Measurements from ENCODE around the gene AP5B1. TPM values are rescaled to one million over a fixed set of nuclear protein-coding genes. Genes with fewer than 3 reads are reported as not detected.

Gene AP5B1
- total RNA-seq, 2 experiments from 2014 or later = 25.0 to 25.8 TPM

DNA sequence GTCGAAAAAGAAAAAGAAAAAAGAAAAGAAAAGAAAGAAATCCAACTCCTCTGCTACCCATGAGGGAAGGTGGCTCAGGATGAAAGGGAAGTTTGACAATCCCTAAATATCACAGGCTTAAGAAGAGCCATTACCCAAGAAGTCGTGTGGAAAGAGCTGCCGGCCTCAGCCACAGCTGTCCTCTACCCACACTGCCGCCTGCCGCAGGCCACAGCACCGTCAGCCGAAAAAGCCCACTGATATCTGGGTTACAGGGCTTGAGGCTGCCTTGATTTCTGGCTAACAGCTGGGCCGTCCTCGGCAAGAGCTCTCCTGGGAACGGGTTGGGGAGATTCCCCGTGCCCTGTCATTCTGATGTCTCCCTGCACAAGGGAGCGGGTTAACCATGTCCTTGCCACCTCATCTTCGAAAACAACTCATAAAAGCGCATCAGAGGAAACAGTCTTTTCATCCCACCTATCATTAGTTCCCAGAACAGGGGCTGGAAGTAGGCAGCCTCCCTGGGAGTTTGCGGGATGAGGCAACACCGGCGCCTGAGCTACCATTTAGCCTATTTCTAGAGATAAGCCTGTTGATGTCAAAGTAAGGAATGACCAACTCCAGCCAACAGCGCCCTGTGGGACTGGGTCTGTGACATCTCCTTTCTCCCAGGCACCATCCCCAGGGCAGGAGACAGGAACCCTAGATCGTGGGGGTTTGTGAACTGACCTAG lies 31.1 kb upstream of the AP5B1 start:
- peaks cover 32% of the 10 kb centered on the region for H3K27me3 Mint-ChIP-seq
- H3K4me3 Mint-ChIP-seq = no peak overlapping the region
- no peaks in the 10 kb centered on the region for H3K9me3 Mint-ChIP-seq (ENCODE audit: low read depth)
- CTCF ChIA-PET = interaction anchor here (1.1 to 3.2 kb wide), 3 partner anchors 32 to 106 kb away, joined by 3 to 18 read pairs (median 3); partner anchors contain the start of gene AP5B1
- DNase-seq = no peak
- H3K4me1 Mint-ChIP-seq = peaks cover 4% of the 10 kb centered on the region
- H3K36me3 Mint-ChIP-seq = peaks cover 2% of the 10 kb centered on the region
- no peak overlapping the region for H3K27ac Mint-ChIP-seq
- ATAC-seq = no peak

DNA sequence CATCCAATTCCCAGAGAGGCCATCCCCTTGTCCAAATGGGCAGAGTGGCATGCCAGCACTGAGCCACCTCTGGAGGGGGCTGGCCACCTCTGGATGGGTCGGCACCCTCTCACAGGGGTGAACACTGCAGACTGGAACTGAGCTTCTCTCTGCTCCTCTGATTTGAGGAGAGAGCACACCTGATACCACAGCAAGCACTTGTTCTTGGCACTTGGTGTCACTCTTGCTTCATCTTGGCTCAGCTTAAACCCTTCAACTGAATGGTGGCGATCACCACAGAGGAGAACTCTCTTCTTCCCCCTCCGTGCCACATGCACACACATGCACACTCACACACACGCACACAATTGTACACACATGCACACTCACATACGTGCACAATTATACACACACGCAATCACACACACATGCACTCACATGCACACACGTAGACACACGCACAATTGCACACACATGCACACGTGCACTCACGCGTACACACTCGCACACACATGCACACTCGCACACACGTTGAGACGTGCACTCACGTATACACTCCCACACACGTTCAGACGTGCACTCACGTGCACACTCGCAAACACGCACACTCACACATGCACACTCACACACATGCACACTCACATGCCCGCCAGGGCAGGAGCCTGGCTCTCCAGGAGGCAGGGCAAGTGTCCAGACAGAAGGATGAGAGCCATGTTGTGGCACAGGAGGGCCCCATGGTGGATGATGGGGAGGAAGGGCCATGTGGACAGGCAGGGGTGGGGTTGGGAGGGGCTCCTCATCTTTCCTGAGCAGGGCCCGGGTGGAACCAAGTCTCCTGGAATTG lies 29.5 kb upstream of the AP5B1 start:
- no peaks in the 10 kb centered on the region for H3K4me1 Mint-ChIP-seq
- CTCF ChIA-PET = interaction anchor here (0.7 to 1.5 kb wide), 5 partner anchors 9 to 71 kb away, joined by 3 to 5 read pairs (median 3); partner anchors contain the start of genes MUS81 and SNX32
- no peak overlapping the region for H3K4me3 Mint-ChIP-seq
- peaks cover 32% of the 10 kb centered on the region for H3K27me3 Mint-ChIP-seq
- H3K9me3 Mint-ChIP-seq (ENCODE audit: low read depth) = no peaks in the 10 kb centered on the region
- DNase-seq (no peak), ATAC-seq (peak; percentile 58)
- H3K36me3 Mint-ChIP-seq = no peaks in the 10 kb centered on the region
- H3K27ac Mint-ChIP-seq = no peak overlapping the region

DNA sequence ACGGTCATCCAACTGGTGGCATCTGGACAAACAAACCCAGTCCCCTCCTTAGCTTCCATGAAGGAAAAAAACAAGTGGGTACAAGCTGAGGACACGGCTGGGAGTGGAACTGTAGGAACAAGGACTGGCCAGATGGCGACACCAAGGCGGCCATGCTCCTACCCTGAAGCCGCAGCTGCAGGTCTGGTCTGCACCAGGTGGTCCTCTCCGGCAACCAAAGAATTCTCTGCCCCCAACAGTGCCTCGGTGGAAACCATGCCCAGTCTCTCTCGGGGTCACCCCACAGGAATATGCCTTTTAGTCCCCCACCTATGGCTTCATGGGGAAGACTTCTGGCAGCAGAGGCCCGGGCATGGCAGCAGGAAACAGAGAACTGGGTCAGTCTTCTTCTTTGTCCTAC lies 28.7 kb upstream of the AP5B1 start:
- H3K4me1 Mint-ChIP-seq = no peaks in the 10 kb centered on the region
- ATAC-seq (no peak), DNase-seq (no peak)
- H3K4me3 Mint-ChIP-seq = no peak overlapping the region
- H3K27ac Mint-ChIP-seq = no peak overlapping the region
- H3K27me3 Mint-ChIP-seq = peaks cover 32% of the 10 kb centered on the region
- H3K9me3 Mint-ChIP-seq (ENCODE audit: low read depth) = no peaks in the 10 kb centered on the region
- no peaks in the 10 kb centered on the region for H3K36me3 Mint-ChIP-seq
- CTCF ChIA-PET = interaction anchor here (0.5 to 5.5 kb wide), 8 partner anchors 10 to 1413 kb away, joined by 3 to 31 read pairs (median 3); partner anchors contain the start of genes AP5B1, MUS81 and SNX32

DNA sequence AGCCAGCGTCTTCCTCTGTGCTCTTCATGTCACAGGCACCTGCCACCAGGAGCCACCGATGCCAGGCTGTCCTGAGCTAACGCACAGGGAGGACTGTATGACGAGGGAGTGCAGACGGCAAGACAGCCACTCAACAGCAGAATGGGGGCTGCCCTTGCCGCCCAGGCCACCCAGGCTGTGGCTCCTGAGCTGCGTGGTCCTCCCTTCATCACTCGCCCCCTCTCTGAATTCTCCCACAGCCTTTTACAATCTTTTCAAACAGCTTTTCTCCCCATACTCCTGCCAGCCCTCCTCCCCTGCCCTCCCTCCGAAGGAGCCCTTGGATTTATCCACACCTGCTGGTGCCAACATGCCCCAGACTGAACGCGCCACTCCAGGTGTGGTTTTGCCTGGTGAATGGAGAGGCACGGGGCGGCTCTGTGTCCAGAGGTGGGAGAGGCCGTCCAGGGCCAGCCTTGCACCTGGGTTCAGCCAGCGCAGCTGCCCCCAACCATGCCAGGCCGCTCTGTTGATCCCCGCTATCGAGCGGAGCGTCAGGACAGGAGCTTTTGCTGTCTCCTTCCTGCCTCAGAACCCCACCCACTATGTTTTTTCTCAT lies 28.1 kb upstream of the AP5B1 start:
- no peak for ATAC-seq
- no peak for DNase-seq
- Mint-ChIP-seq H3K36me3 (no peaks in the 10 kb centered on the region), H3K4me1 (no peaks in the 10 kb centered on the region), H3K9me3 (ENCODE audit: low read depth) (no peaks in the 10 kb centered on the region), H3K4me3 (no peak overlapping the region), H3K27ac (no peak overlapping the region), H3K27me3 (peaks cover 34% of the 10 kb centered on the region)
- CTCF ChIA-PET = interaction anchor here (0.5 to 5.5 kb wide), 4 partner anchors 29 to 1414 kb away, joined by 3 to 31 read pairs (median 4); partner anchors contain the start of genes AP5B1 and MUS81

DNA sequence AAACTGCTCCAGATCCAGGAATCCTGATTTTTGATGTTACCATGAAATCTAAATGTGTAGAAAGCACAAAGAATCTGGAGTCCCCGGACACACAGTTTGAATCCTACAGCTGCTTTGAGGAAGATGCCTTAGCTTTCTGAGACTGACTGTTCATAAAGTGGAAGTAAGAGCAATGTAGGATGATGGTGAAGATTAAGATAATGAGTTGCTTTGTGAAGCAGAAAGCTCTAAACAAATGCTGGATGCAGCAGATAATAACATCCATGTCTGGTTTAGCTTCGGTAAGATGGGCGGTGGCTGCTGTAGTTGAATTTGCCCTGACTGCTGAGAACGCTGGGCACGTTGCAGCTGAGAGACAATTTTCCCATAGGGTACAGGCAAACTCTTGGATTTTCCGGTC lies 26.2 kb upstream of the AP5B1 start:
- no peak for DNase-seq
- Mint-ChIP-seq H3K27me3 (peaks cover 43% of the 10 kb centered on the region), H3K9me3 (ENCODE audit: low read depth) (no peaks in the 10 kb centered on the region), H3K36me3 (no peaks in the 10 kb centered on the region), H3K4me1 (no peaks in the 10 kb centered on the region), H3K27ac (no peak overlapping the region), H3K4me3 (no peak overlapping the region)
- ATAC-seq = no peak
- CTCF ChIA-PET = interaction anchor here (0.7 to 5.5 kb wide), 8 partner anchors 9 to 238 kb away, joined by 3 to 31 read pairs (median 4); partner anchors contain the start of genes AP5B1 and RNASEH2C

DNA sequence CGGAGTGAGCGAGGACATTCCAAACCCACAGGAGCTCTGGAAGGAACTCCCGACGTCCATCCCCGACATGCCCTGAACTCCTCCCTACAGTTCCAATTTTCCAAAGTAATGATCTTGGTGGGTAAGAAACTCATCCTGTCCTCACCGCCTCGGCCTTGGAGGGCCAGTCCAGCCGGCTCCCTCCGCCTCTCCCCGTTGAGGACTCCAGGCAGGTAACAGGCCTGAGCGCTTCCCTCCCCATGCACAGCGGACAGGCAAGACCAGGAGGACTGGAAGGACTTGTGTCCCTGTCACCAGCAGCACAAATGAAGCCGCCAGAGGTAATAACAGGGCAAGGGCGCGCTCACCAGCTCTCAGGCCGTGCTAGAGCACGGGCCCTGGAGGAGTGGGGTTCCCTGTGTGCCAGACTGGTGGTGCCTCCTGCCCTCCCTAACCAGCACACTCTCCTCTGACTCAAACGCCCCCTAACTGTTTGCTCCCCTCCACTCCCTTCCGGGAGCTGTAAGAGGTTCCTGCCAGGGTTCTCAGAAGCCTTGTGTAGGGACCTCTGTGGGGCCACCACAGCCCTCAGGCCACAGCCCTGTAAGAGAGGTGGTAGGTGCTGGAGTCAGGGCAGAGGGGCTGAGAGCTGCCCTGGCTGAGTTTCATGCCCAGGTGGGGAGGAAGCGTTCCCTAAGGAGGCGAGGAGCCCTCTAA lies 23.2 kb upstream of the AP5B1 start:
- ATAC-seq = peak; percentile 39
- H3K27me3 Mint-ChIP-seq = peaks cover 42% of the 10 kb centered on the region

DNA sequence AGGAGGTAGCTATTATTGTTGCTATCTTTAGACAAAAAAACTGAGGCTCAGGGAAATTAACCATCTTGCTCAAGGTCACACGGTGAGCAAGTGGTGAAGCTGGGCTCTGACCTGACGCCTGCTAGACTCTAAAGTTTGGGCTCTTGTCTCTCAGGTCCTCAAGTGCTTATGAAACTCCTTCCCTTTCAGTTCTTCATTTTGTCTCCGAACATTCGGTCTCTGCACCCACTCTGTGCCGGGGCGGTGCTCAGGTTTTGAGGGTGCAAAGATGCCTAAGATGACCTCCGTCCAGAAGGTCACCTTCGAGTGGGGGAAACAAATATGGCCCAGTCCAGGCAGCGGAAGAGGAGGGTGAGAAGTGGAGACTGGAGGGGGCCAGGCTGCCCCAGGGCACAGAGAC lies 22.1 kb upstream of the AP5B1 start:
- ATAC-seq (no peak), DNase-seq (no peak)
- Mint-ChIP-seq H3K27me3 (peaks cover 40% of the 10 kb centered on the region), H3K36me3 (no peaks in the 10 kb centered on the region), H3K9me3 (ENCODE audit: low read depth) (no peaks in the 10 kb centered on the region), H3K4me1 (peaks cover 6% of the 10 kb centered on the region), H3K27ac (no peak overlapping the region), H3K4me3 (no peak overlapping the region)
- CTCF ChIA-PET = interaction anchor here (1.8 to 7.3 kb wide), 2 partner anchors 18 to 25 kb away, joined by 3 to 51 read pairs; partner anchors contain the start of gene AP5B1

More for the DNA sequence above, 23.2 kb upstream of the AP5B1 start:
- no peak for DNase-seq
- no peaks in the 10 kb centered on the region for H3K9me3 Mint-ChIP-seq (ENCODE audit: low read depth)
- no peaks in the 10 kb centered on the region for H3K36me3 Mint-ChIP-seq
- CTCF ChIA-PET = interaction anchor here (1.2 to 7.3 kb wide), 5 partner anchors 13 to 34 kb away, joined by 3 to 51 read pairs (median 6); partner anchors contain the start of gene AP5B1
- no peak overlapping the region for H3K27ac Mint-ChIP-seq
- H3K4me3 Mint-ChIP-seq = no peak overlapping the region
- H3K4me1 Mint-ChIP-seq = peaks cover 2% of the 10 kb centered on the region

DNA sequence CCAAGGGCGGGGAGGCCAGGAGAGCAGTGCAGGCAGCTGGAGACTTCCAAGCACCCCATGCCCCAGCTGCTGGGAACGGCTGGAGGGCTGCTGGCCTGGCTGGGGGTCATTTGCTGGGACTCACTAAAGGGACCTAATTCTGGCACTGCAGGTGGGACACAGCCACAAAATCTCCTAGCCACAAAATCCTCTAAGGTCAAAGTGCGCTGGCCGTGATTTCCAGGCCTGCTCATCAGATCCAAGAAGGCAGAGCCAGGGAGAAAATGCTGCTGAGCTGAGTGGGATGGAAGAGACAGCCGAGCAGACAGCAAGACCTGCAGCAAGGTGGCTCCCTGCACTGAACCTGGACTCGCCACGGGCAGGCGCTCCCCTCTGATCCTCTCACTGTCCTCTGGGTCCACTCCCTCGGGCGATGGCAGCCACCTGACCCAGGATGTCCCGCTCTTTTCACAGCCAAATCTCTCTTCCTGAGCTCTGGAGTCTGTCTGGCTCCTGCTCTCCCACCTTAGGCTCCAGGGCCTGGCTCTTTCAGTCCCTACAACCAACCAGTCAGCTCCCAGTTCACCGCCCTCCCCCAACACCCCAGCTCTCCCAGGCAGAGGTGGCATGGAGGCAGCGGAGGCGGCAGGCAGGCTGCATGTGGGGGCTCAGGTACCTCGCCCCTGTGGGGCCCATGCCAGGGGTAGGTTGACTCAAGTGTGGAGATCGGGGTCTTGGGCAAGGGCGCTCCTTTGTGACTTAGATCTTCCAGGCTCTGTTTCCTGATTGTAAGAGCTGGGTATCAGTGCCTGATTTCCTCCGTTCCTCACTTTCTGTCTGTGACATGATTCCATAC lies 20.6 kb upstream of the AP5B1 start:
- ATAC-seq (no peak), DNase-seq (no peak)
- Mint-ChIP-seq H3K27ac (no peak overlapping the region), H3K36me3 (no peaks in the 10 kb centered on the region), H3K27me3 (peaks cover 39% of the 10 kb centered on the region), H3K9me3 (ENCODE audit: low read depth) (no peaks in the 10 kb centered on the region), H3K4me3 (no peak overlapping the region), H3K4me1 (peaks cover 6% of the 10 kb centered on the region)
- CTCF ChIA-PET = interaction anchor here (1.2 to 7.3 kb wide), 4 partner anchors 16 to 31 kb away, joined by 3 to 51 read pairs (median 5); partner anchors contain the start of gene AP5B1

DNA sequence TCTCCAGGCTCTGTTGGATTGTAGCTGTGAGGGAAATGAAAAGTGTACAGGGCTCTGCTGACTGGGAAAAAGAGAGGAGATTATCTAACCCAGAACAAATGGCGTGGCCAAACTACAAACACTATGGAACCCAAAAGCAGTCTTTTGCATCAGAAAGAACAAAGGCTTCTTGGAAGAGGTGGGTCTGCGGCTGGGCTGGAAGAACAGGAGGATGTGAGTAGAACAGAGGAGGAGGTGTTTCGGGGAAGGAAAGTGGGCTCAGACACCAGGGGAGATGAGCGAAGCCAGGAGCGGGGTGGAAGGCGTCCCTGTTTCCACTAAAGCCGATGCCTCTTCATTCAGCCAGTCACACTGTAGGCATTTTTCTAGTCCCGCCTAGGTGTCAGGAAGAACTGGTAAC lies 18.1 kb upstream of the AP5B1 start:
- Mint-ChIP-seq H3K27ac (no peak overlapping the region), H3K27me3 (peaks cover 38% of the 10 kb centered on the region), H3K4me1 (peaks cover 12% of the 10 kb centered on the region), H3K9me3 (ENCODE audit: low read depth) (no peaks in the 10 kb centered on the region), H3K36me3 (no peaks in the 10 kb centered on the region), H3K4me3 (no peak overlapping the region)
- ATAC-seq (no peak), DNase-seq (no peak)
- CTCF ChIA-PET = interaction anchor here (0.9 to 7.3 kb wide), 3 partner anchors 15 to 28 kb away, joined by 3 to 51 read pairs (median 4); partner anchors contain the start of gene AP5B1

DNA sequence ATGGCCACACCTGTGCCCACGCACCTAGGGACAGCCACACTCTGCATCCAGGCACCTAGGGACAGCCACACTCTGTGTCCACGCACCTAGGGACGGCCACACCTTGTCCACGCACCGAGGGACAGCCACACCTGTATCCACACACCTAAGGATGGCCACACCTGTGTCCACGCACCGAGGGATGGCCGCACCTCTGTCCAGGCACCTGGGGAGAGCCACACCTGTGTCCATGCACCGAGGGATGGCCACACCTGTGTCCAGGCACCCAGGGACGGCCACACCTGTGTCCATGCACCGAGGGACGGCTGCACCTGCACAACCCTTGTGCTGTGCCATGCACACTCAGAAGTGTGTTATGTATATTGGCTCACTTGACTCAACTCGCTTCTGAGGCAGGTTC lies 16.9 kb upstream of the AP5B1 start:
- DNase-seq (no peak), ATAC-seq (no peak)
- CTCF ChIA-PET = interaction anchor here (0.6 to 7.3 kb wide), 4 partner anchors 10 to 86 kb away, joined by 3 to 51 read pairs (median 4); partner anchors contain the start of gene AP5B1
- Mint-ChIP-seq H3K36me3 (no peaks in the 10 kb centered on the region), H3K9me3 (ENCODE audit: low read depth) (no peaks in the 10 kb centered on the region), H3K4me3 (no peak overlapping the region), H3K4me1 (peaks cover 12% of the 10 kb centered on the region), H3K27ac (no peak overlapping the region), H3K27me3 (peaks cover 27% of the 10 kb centered on the region)

DNA sequence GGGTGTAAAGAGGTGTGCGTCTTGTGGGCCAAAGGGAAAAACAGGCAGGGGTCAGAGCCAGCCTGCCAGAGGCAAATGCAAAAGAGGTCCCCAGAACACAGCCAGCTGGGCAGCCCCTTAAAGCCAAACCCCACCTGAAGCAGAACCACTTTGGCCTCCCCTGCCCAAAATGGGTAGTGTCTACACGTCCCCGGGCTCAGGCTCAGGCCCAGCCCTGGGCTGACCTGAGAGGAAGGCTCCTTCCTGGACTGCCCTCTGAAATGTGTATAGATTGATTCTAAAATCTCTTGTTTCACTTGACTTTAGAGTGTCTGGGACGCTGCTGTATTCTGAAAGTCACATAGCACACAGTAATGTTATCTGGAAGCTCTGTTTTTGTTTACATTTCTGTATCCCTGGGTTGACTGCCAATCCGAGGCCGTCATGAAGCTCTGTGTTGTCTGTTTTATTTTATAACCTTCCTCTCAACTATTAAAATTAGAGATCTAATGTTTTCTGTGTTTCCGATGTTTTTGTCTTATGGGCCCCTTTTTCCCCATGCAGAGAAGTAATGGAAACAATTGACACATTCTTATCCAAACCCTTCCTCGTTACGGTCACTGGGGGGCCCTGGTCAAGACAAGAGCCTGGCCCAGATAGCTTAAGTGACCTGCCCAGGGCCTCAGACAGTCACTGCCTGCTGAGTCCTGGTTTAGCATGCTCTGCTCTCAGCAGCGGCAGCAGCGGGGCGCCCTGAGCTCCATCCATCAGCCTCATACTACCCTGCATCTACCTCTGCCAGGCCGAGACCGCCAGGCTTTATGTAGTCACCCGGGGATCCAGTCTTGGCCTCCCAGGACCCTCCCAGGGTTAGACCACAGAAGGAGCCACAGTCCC lies 16.2 kb upstream of the AP5B1 start:
- H3K9me3 Mint-ChIP-seq (ENCODE audit: low read depth) = no peaks in the 10 kb centered on the region
- H3K27me3 Mint-ChIP-seq = peaks cover 25% of the 10 kb centered on the region
- no peak overlapping the region for H3K27ac Mint-ChIP-seq
- no peaks in the 10 kb centered on the region for H3K36me3 Mint-ChIP-seq
- CTCF ChIA-PET = interaction anchor here (0.7 to 7.3 kb wide), 2 partner anchors 19 to 20 kb away, joined by 3 to 51 read pairs; partner anchors contain the start of gene AP5B1
- DNase-seq (no peak), ATAC-seq (no peak)
- no peak overlapping the region for H3K4me3 Mint-ChIP-seq
- H3K4me1 Mint-ChIP-seq = peaks cover 16% of the 10 kb centered on the region
